B cell (primary cell): Measurements from ENCODE around the gene RPRD1A. TPM values are rescaled to one million over a fixed set of nuclear protein-coding genes. Genes with fewer than 3 reads are reported as not detected.

Source experiments
- ATAC-seq: fragments of 200-7000 bp; cut with Tn5 transposase; one replicate; pipeline ENCODE4 v1.10.0; 2021; ENCODE audit warnings: low read depth, mild to moderate bottlenecking, moderate number of reproducible peaks, moderate library complexity
- CTCF ChIA-PET: fragments of 350-600 bp; sonication (Branson Sonifier 250); formaldehyde crosslinking; loops from one replicate; lab custom pipeline; 2021; ENCODE audit warnings: antibody characterized with exemption, inconsistent platforms; lab: Charles Lee
- POLR2A ChIA-PET: fragments of 350-600 bp; sonication (Branson Sonifier 250); formaldehyde crosslinking; loops from one replicate; lab custom pipeline; 2021; ENCODE audit warnings: antibody characterized with exemption; lab: Charles Lee
- DNase-seq: peaks from one replicate; pipeline ENCODE4 v3.0.0; 2013
- H2AFZ ChIP-seq: 2 replicates; pipeline ENCODE4 v1.6.1; 2012; ENCODE audit warnings: mild to moderate bottlenecking, low read depth, low read length; ENCODE audit not compliant: insufficient read depth, poor library complexity, severe bottlenecking
- H3K27ac ChIP-seq, 2 donors: 1 replicate in 1 of 2; 2 replicates in 1 of 2; pipeline ENCODE4 v1.5.1; 2012 to 2013; ENCODE audit warnings: low read length in 2 of 2, mild to moderate bottlenecking in 2 of 2, moderate library complexity in 1 of 2
- H3K27me3 ChIP-seq, 4 experiments: fragments of 200-600 bp in 1 of 4; sonication (generic) in 1 of 4; replicated peaks in 1 of 4; 1 replicate in 2 of 4; 2 replicates in 2 of 4; pipeline versions ENCODE4 v1.6.1 to v1.7.0; 2013 to 2016; ENCODE audit warnings: low read length in 3 of 4, mild to moderate bottlenecking in 2 of 4, mixed read lengths in 1 of 4, moderate library complexity in 1 of 4; ENCODE audit not compliant: insufficient read depth in 4 of 4, control insufficient read depth in 3 of 4; ENCODE audit errors: control extremely low read depth in 1 of 4
- H3K36me3 ChIP-seq, 2 experiments: replicated peaks in 1 of 2; 1 replicate in 1 of 2; 2 replicates in 1 of 2; pipeline versions ENCODE4 v1.6.1 to v1.7.1; 2013; ENCODE audit warnings: low read length in 1 of 2; ENCODE audit not compliant: insufficient read depth in 2 of 2, control insufficient read depth in 1 of 2; ENCODE audit errors: control extremely low read depth in 1 of 2, extremely low read depth in 1 of 2
- H3K4me1 ChIP-seq, 2 donors: fragments of 200-600 bp in 1 of 2; sonication (generic) in 1 of 2; 1 replicate in 1 of 2; 2 replicates in 1 of 2; pipeline versions ENCODE4 v1.5.1 to v1.6.1; 2013 to 2017; ENCODE audit warnings: low read length in 2 of 2; ENCODE audit not compliant: control insufficient read depth in 2 of 2, insufficient read depth in 2 of 2
- H3K4me2 ChIP-seq: replicated peaks from 2 replicates; pipeline ENCODE3; 2012; ENCODE audit warnings: mild to moderate bottlenecking, low read depth, low read length; ENCODE audit not compliant: poor library complexity, severe bottlenecking
- H3K4me3 ChIP-seq, 5 experiments: fragments of 200-600 bp in 1 of 5; sonication (generic) in 1 of 5; 1 replicate in 3 of 5; 2 replicates in 2 of 5; pipeline versions ENCODE4 v1.5.1 to v1.7.0; 2011 to 2016; ENCODE audit warnings: low read length in 4 of 5, mild to moderate bottlenecking in 4 of 5, low read depth in 2 of 5, control low read depth in 1 of 5, moderate library complexity in 1 of 5; ENCODE audit not compliant: insufficient read depth in 1 of 5; ENCODE audit errors: control extremely low read depth in 1 of 5, extremely low read depth in 1 of 5
- H3K79me2 ChIP-seq: fragments of 200-600 bp; sonication (generic); one replicate; pipeline ENCODE4 v1.6.0; 2016; ENCODE audit warnings: low read length; ENCODE audit not compliant: control insufficient read depth, insufficient read depth
- H3K9ac ChIP-seq: fragments of 200-600 bp; sonication (generic); 2 replicates; pipeline ENCODE4 v1.6.1; 2017; ENCODE audit warnings: mild to moderate bottlenecking, low read length, moderate library complexity
- H3K9me3 ChIP-seq, 3 donors: one replicate each; pipeline versions ENCODE4 v1.6.1 to v1.7.1; 2013; ENCODE audit warnings: low read length in 2 of 3; ENCODE audit not compliant: control insufficient read depth in 2 of 3, insufficient read depth in 1 of 3; ENCODE audit errors: control extremely low read depth in 1 of 3
- H4K20me1 ChIP-seq: 2 replicates; pipeline ENCODE4 v1.6.0; 2012; ENCODE audit warnings: mild to moderate bottlenecking, low read length; ENCODE audit not compliant: insufficient read depth, control insufficient read depth, poor library complexity, severe bottlenecking
- H3K27ac Mint-ChIP-seq: one replicate; pipeline ENCODE4 v1.8.0; 2021; ENCODE audit warnings: mixed read lengths
- H3K27me3 Mint-ChIP-seq: one replicate; pipeline ENCODE4 v1.8.0; 2021; ENCODE audit warnings: mixed read lengths
- H3K4me1 Mint-ChIP-seq: one replicate; pipeline ENCODE4 v1.8.0; 2021; ENCODE audit warnings: mixed read lengths
- H3K4me3 Mint-ChIP-seq: one replicate; pipeline ENCODE4 v1.8.0; 2021; ENCODE audit warnings: mixed read lengths
- H3K9me3 Mint-ChIP-seq: one replicate; pipeline ENCODE4 v1.8.0; 2022; ENCODE audit warnings: mixed read lengths; ENCODE audit not compliant: insufficient read depth
- EZH2 ChIP-seq: IDR thresholded peaks from 2 replicates; pipeline ENCODE4 v1.6.1; 2012; ENCODE audit warnings: borderline replicate concordance, low read depth, mild to moderate bottlenecking, moderate library complexity, low read length; ENCODE audit not compliant: insufficient read depth, poor library complexity, severe bottlenecking
- WGBS: methylation state at CpG from one replicate; pipeline ENCODE4 v1.1.5; 2013; ENCODE audit warnings: missing lambda C conversion rate; ENCODE audit not compliant: insufficient coverage; 5-methylcytosine and 5-hydroxymethylcytosine counted together
- intact Hi-C: fragments of 100-400 bp; cut with micrococcal nuclease; formaldehyde crosslinking; loops from one replicate; pipeline ENCODE4 v1.10.0; 2022
- polyA plus RNA-seq: library from polyadenylated mRNA; depleted of rRNA; stranded (reverse); fragments of >200 nt; gene quantifications from 2 replicates; pipeline ENCODE4 v1.2.3, GENCODE V29; 2012
- total RNA-seq, 2 donors: library from RNA; stranded (reverse); fragments of 120-200 nt in 1 of 2; gene quantifications; 1 replicate in 1 of 2; 2 replicates in 1 of 2; pipeline versions ENCODE4 v1.2.3 to v1.2.4, GENCODE V29; 2013 to 2022
- TF ChIP-seq, protein P1 (sequence below): fragments of 200-600 bp; IDR thresholded peaks from one replicate; pipeline ENCODE4 v1.8.0; 2022; ENCODE audit warnings: antibody characterized with exemption, mild to moderate bottlenecking

Gene RPRD1A
- total and polyA plus RNA-seq, 2 donors (not counting 1 experiment from before 2014, with no cell fraction given), result 27.6 to 62.6 TPM

DNA sequence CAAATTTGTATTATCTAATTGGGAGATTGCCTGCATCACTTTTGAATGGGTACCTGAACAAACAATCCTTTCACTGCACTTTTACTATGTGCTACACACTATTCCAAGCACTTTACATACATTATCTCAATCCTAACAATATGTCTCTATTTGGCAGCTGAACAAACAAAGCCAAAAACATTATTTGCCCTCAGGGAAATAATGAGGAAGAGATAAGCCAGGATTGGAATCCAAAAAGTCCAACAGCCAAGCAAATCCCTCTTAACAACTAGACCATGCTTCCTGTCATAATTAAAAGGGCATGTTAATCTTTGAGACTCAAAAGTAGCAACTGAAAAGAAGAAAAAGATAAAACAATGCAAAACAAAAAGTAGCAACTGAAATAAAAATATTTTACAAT is 32.1 kb downstream of the RPRD1A start:
- H3K9me3 Mint-ChIP-seq, result peaks cover 3% of the 10 kb centered on the region
- Histone ChIP-seq H3K36me3 (peaks cover 5 to 16% of the 10 kb centered on the region in 2 experiments), H3K27ac (no peak overlapping the region), H2AFZ (no peak overlapping the region), H3K9ac (no peak overlapping the region), H3K4me2 (no peak overlapping the region), H3K79me2 (peaks cover 61% of the 10 kb centered on the region), H3K9me3 (peaks cover 0 to 16% (median 15%) of the 10 kb centered on the region in 3 donors), H3K4me1 (peaks cover 25 to 36% of the 10 kb centered on the region in 2 donors), H3K4me3 (no peak overlapping the region), H4K20me1 (peaks cover 17% of the 10 kb centered on the region), H3K27me3 (no peaks in the 10 kb centered on the region)
- H3K27me3 Mint-ChIP-seq, result no peaks in the 10 kb centered on the region
- H3K4me1 Mint-ChIP-seq, result peaks cover 58% of the 10 kb centered on the region
- TF ChIP-seq, protein P1, sequence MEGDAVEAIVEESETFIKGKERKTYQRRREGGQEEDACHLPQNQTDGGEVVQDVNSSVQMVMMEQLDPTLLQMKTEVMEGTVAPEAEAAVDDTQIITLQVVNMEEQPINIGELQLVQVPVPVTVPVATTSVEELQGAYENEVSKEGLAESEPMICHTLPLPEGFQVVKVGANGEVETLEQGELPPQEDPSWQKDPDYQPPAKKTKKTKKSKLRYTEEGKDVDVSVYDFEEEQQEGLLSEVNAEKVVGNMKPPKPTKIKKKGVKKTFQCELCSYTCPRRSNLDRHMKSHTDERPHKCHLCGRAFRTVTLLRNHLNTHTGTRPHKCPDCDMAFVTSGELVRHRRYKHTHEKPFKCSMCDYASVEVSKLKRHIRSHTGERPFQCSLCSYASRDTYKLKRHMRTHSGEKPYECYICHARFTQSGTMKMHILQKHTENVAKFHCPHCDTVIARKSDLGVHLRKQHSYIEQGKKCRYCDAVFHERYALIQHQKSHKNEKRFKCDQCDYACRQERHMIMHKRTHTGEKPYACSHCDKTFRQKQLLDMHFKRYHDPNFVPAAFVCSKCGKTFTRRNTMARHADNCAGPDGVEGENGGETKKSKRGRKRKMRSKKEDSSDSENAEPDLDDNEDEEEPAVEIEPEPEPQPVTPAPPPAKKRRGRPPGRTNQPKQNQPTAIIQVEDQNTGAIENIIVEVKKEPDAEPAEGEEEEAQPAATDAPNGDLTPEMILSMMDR, result no peak
- no peak for TF ChIP-seq EZH2
- no peak overlapping the region for H3K27ac Mint-ChIP-seq
- intact Hi-C loops, result no loop called here
- ChIA-PET POLR2A (no interaction called here), CTCF (no interaction called here)
- ATAC-seq (no peak), DNase-seq (no peak)
- no peak overlapping the region for H3K4me3 Mint-ChIP-seq

DNA sequence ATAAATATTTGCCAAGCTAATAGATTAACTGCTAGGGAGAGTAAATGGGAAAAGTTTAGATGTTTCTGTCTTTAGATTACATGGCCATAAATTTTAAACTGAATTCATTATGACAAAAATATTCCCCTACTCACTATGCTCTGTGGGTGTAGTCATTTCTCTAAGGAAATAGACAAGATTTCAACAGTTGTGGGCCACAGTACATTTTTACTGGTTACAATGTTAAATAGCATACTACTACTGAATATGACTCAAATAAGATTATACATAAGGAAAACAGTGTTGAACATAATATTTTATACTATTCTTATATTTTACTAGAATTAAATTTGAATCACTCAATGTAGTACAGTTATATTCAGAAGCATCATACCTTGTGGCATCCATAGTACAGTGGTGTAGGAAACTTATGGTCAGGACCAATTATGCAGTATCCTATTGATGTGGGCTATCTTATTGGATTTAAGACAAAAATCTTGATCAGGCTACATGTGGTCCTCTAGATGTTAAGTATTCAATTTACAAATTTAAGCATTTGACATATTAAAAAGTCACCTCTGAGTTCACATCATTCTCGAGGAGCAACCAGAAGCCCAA is 33.0 kb downstream of the RPRD1A start:
- Mint-ChIP-seq H3K4me1 (peaks cover 54% of the 10 kb centered on the region), H3K27ac (no peak overlapping the region)

More for the DNA sequence above, 33.0 kb downstream of the RPRD1A start:
- DNase-seq (no peak), ATAC-seq (no peak)
- Mint-ChIP-seq H3K27me3 (no peaks in the 10 kb centered on the region), H3K4me3 (no peak overlapping the region), H3K9me3 (peaks cover 3% of the 10 kb centered on the region)
- POLR2A ChIA-PET, result no interaction called here
- intact Hi-C loops, result loop anchor here (5.0 kb wide), 1 partner anchor 33 kb away; the partner anchor contains the start of gene RPRD1A
- TF ChIP-seq, protein P1, result no peak
- TF ChIP-seq EZH2, result no peak
- Histone ChIP-seq H3K27ac (no peak overlapping the region), H3K36me3 (peaks cover 2 to 16% of the 10 kb centered on the region in 2 experiments), H3K9me3 (peaks cover 0 to 16% (median 15%) of the 10 kb centered on the region in 3 donors), H3K4me1 (peaks cover 26 to 38% of the 10 kb centered on the region in 2 donors), H3K4me3 (no peak overlapping the region), H3K9ac (no peak overlapping the region), H3K27me3 (no peaks in the 10 kb centered on the region), H3K79me2 (peaks cover 52% of the 10 kb centered on the region), H2AFZ (no peak overlapping the region), H3K4me2 (no peak overlapping the region), H4K20me1 (peaks cover 17% of the 10 kb centered on the region)
- WGBS, result no CpG with 5 or more reads among the region's 1 CpG
- CTCF ChIA-PET, result no interaction called here
